Neuronal stem cell (in vitro differentiated cells): ENCODE data around the gene NME7.

ENCODE experiments used
- DNase-seq: peaks from one replicate; pipeline ENCODE4 v3.0.0-alpha.2; 2013; ENCODE audit warnings: low spot score
- H2AFZ ChIP-seq: one replicate; pipeline ENCODE4 v1.6.1; 2013; ENCODE audit warnings: mild to moderate bottlenecking, low read length, inconsistent platforms
- H2AK5ac ChIP-seq: 2 replicates; pipeline ENCODE4 v1.6.1; 2013; ENCODE audit warnings: low read depth, mild to moderate bottlenecking, inconsistent platforms, low read length, moderate library complexity, mixed read lengths
- H2BK120ac ChIP-seq: 2 replicates; pipeline ENCODE4 v1.6.1; 2013; ENCODE audit warnings: low read depth, mild to moderate bottlenecking, inconsistent platforms, low read length, moderate library complexity, mixed read lengths
- H2BK12ac ChIP-seq: one replicate; pipeline ENCODE4 v1.6.1; 2013; ENCODE audit warnings: low read length, inconsistent platforms
- H2BK15ac ChIP-seq: 2 replicates; pipeline ENCODE4 v1.6.1; 2013; ENCODE audit warnings: mild to moderate bottlenecking, low read length, inconsistent platforms, mixed read lengths
- H2BK5ac ChIP-seq: one replicate; pipeline ENCODE4 v1.6.1; 2013; ENCODE audit warnings: inconsistent platforms, mild to moderate bottlenecking, low read length, moderate library complexity
- H3K14ac ChIP-seq: one replicate; pipeline ENCODE4 v1.6.1; 2013; ENCODE audit warnings: low read length, inconsistent platforms
- H3K18ac ChIP-seq: 2 replicates; pipeline ENCODE4 v1.6.1; 2013; ENCODE audit warnings: low read length, inconsistent platforms
- H3K23ac ChIP-seq: 2 replicates; pipeline ENCODE4 v1.6.1; 2013; ENCODE audit warnings: low read depth, mild to moderate bottlenecking, mixed read lengths, low read length, inconsistent platforms; ENCODE audit not compliant: poor library complexity
- H3K27ac ChIP-seq: replicated peaks from 3 replicates; pipeline ENCODE4 v1.5.1; 2013; ENCODE audit warnings: low read length, inconsistent platforms
- H3K27me3 ChIP-seq, 3 experiments: 2 replicates each; pipeline ENCODE4 v1.6.1; 2013; ENCODE audit warnings: low read length in 3 of 3, mild to moderate bottlenecking in 2 of 3, inconsistent platforms in 1 of 3, low read depth in 1 of 3, mixed read lengths in 1 of 3, moderate library complexity in 1 of 3; ENCODE audit not compliant: control insufficient read depth in 3 of 3, insufficient read depth in 3 of 3
- H3K36me3 ChIP-seq, 2 donors: replicated peaks in 1 of 2; 2 replicates each; pipeline ENCODE4 v1.6.1; 2013; ENCODE audit warnings: low read length in 2 of 2; ENCODE audit not compliant: control insufficient read depth in 2 of 2, insufficient read depth in 2 of 2
- H3K4ac ChIP-seq: 2 replicates; pipeline ENCODE4 v1.6.1; 2013; ENCODE audit warnings: inconsistent platforms, mild to moderate bottlenecking, low read length, moderate library complexity
- H3K4me1 ChIP-seq, 2 donors: 1 replicate in 1 of 2; 2 replicates in 1 of 2; pipeline ENCODE4 v1.6.1; 2013; ENCODE audit warnings: low read length in 2 of 2, low read depth in 1 of 2; ENCODE audit not compliant: control insufficient read depth in 2 of 2, insufficient read depth in 1 of 2
- H3K4me2 ChIP-seq: one replicate; pipeline ENCODE4 v1.6.1; 2013; ENCODE audit warnings: mild to moderate bottlenecking, low read length, inconsistent platforms; ENCODE audit not compliant: insufficient read depth, poor library complexity, severe bottlenecking
- H3K4me3 ChIP-seq, 2 donors: 2 replicates each; pipeline ENCODE4 v1.5.1; 2013; ENCODE audit warnings: low read length in 2 of 2, mild to moderate bottlenecking in 2 of 2, inconsistent platforms in 1 of 2, moderate library complexity in 1 of 2
- H3K79me1 ChIP-seq: one replicate; pipeline ENCODE4 v1.6.1; 2013; ENCODE audit warnings: low read depth, mild to moderate bottlenecking, inconsistent platforms, low read length, moderate library complexity
- H3K9ac ChIP-seq: one replicate; pipeline ENCODE4 v1.6.1; 2013; ENCODE audit warnings: mild to moderate bottlenecking, low read depth, low read length, inconsistent platforms; ENCODE audit not compliant: poor library complexity
- H3K9me3 ChIP-seq, 2 donors: replicated peaks in 1 of 2; 2 replicates each; pipeline versions ENCODE3 to v1.6.1; 2013; ENCODE audit warnings: low read length in 2 of 2, mild to moderate bottlenecking in 2 of 2, inconsistent platforms in 1 of 2, low read depth in 1 of 2, mixed read lengths in 1 of 2, moderate library complexity in 1 of 2; ENCODE audit not compliant: control insufficient read depth in 2 of 2, insufficient read depth in 1 of 2
- H4K8ac ChIP-seq: one replicate; pipeline ENCODE4 v1.6.1; 2013; ENCODE audit warnings: low read depth, mild to moderate bottlenecking, inconsistent platforms, low read length, moderate library complexity
- H4K91ac ChIP-seq: one replicate; pipeline ENCODE4 v1.6.1; 2013; ENCODE audit warnings: low read length, low read depth, mild to moderate bottlenecking, inconsistent platforms; ENCODE audit not compliant: poor library complexity
- WGBS, 2 donors: extraction: QIAGEN DNeasy Blood & Tissue Kit; methylation state at CpG; one replicate each; pipeline ENCODE4 v1.1.7; 2013; ENCODE audit warnings: missing lambda C conversion rate in 2 of 2, mixed read lengths in 1 of 2; ENCODE audit not compliant: insufficient read length in 2 of 2, insufficient replicate concordance in 1 of 2; ENCODE audit errors: extremely low coverage in 2 of 2; 5-methylcytosine and 5-hydroxymethylcytosine counted together

Gene NME7

GRCh38 chr1:169112241-169112640 is 255.4 kb downstream of the NME7 start:
- Histone ChIP-seq H4K91ac (no peak overlapping the region), H3K4ac (no peak overlapping the region), H3K23ac (no peak overlapping the region), H3K14ac (no peak overlapping the region), H4K8ac (no peak overlapping the region), H3K4me3 (no peak overlapping the region), H3K27me3 (no peaks in the 10 kb centered on the region), H3K9ac (no peak overlapping the region), H3K27ac (no peak overlapping the region), H2BK12ac (no peak overlapping the region), H3K4me2 (no peak overlapping the region), H3K18ac (no peak overlapping the region), H2BK5ac (no peak overlapping the region), H2AFZ (no peak overlapping the region), H3K9me3 (no peaks in the 10 kb centered on the region), H2BK15ac (no peak overlapping the region), H2BK120ac (no peak overlapping the region), H3K4me1 (peaks cover 16 to 27% of the 10 kb centered on the region in 2 donors), H2AK5ac (no peak overlapping the region), H3K79me1 (no peaks in the 10 kb centered on the region), H3K36me3 (peaks cover 9 to 39% of the 10 kb centered on the region in 2 donors)
- no CpG with 5 or more reads among the region's 6 CpGs for WGBS, 2 donors
- no peak for DNase-seq

- Histone ChIP-seq H2BK120ac (no peak overlapping the region), H3K9ac (no peak overlapping the region), H3K4me2 (no peak overlapping the region), H2BK15ac (no peak overlapping the region), H3K27ac (no peak overlapping the region), H3K4me3 (no peak overlapping the region), H3K79me1 (no peaks in the 10 kb centered on the region), H2BK5ac (no peak overlapping the region), H2BK12ac (no peak overlapping the region), H4K91ac (no peak overlapping the region), H4K8ac (no peak overlapping the region), H3K9me3 (no peaks in the 10 kb centered on the region), H3K23ac (no peak overlapping the region), H3K27me3 (no peaks in the 10 kb centered on the region), H3K18ac (no peak overlapping the region), H3K4ac (no peak overlapping the region), H3K36me3 (peaks cover 9 to 35% of the 10 kb centered on the region in 2 donors), H3K4me1 (peaks cover 16 to 27% of the 10 kb centered on the region in 2 donors), H3K14ac (no peak overlapping the region), H2AK5ac (no peak overlapping the region), H2AFZ (no peak overlapping the region)
- WGBS, 2 donors: no CpG with 5 or more reads among the region's 6 CpGs
- no peak for DNase-seq
Measured at GRCh38 chr1:169111472-169111871, 256.1 kb downstream of the NME7 start.

GRCh38 chr1:169110689-169111447 is 256.7 kb downstream of the NME7 start:
- Histone ChIP-seq H2BK15ac (no peak overlapping the region), H3K23ac (no peak overlapping the region), H3K4me3 (no peak overlapping the region), H3K4me2 (no peak overlapping the region), H3K9ac (no peak overlapping the region), H2AFZ (no peak overlapping the region), H2BK12ac (no peak overlapping the region), H3K79me1 (no peaks in the 10 kb centered on the region), H3K9me3 (no peaks in the 10 kb centered on the region), H3K27ac (no peak overlapping the region), H2BK120ac (no peak overlapping the region), H4K8ac (no peak overlapping the region), H3K36me3 (peaks cover 4 to 31% of the 10 kb centered on the region in 2 donors), H3K14ac (no peak overlapping the region), H3K27me3 (no peaks in the 10 kb centered on the region), H3K18ac (no peak overlapping the region), H2AK5ac (no peak overlapping the region), H4K91ac (no peak overlapping the region), H2BK5ac (no peak overlapping the region), H3K4ac (no peak overlapping the region), H3K4me1 (peaks cover 14 to 24% of the 10 kb centered on the region in 2 donors)
- no peak for DNase-seq
- no CpG with 5 or more reads among the region's 7 CpGs for WGBS, 2 donors

GRCh38 chr1:169110236-169110635 is 257.4 kb downstream of the NME7 start:
- no peak overlapping the region for H3K23ac ChIP-seq
- H3K14ac ChIP-seq: no peak overlapping the region
- H3K9me3 ChIP-seq: no peaks in the 10 kb centered on the region
- no peak overlapping the region for H2AK5ac ChIP-seq
- no peak for DNase-seq
- no peak overlapping the region for H2BK5ac ChIP-seq
- no CpG with 5 or more reads among the region's 3 CpGs for WGBS, 2 donors
- no peak overlapping the region for H2BK120ac ChIP-seq
- peaks cover 13 to 27% of the 10 kb centered on the region in 2 donors for H3K4me1 ChIP-seq
- peaks cover 2 to 30% of the 10 kb centered on the region in 2 donors for H3K36me3 ChIP-seq
- H3K4me2 ChIP-seq: no peak overlapping the region
- no peak overlapping the region for H4K91ac ChIP-seq
- no peak overlapping the region for H2BK12ac ChIP-seq
- no peaks in the 10 kb centered on the region for H3K27me3 ChIP-seq
- H2BK15ac ChIP-seq: no peak overlapping the region
- H3K27ac ChIP-seq: no peak overlapping the region
- no peak overlapping the region for H3K4me3 ChIP-seq
- H4K8ac ChIP-seq: no peak overlapping the region
- H3K9ac ChIP-seq: no peak overlapping the region
- H2AFZ ChIP-seq: no peak overlapping the region
- no peak overlapping the region for H3K4ac ChIP-seq
- H3K18ac ChIP-seq: no peak overlapping the region
- no peaks in the 10 kb centered on the region for H3K79me1 ChIP-seq
